SU-DHL-6 (cell line): Measurements from ENCODE around the gene SMTNL2.

Experiments
- H2AFZ ChIP-seq: fragments of 200-600 bp; sonication (generic); 2 replicates; pipeline ENCODE4 v1.6.1; 2014; ENCODE audit warnings: low read depth, mild to moderate bottlenecking, moderate library complexity, mixed read lengths, antibody characterized with exemption, low read length; ENCODE audit not compliant: severe bottlenecking
- H3F3A ChIP-seq: fragments of 200-600 bp; shearing (Covaris generic); 2 replicates; pipeline ENCODE4 v1.6.0; 2016; ENCODE audit warnings: antibody characterized with exemption, mild to moderate bottlenecking; ENCODE audit not compliant: insufficient read depth
- H3K27ac ChIP-seq: fragments of 200-600 bp; sonication (generic); 2 replicates; pipeline ENCODE4 v1.5.1; 2016; ENCODE audit warnings: low read depth, mild to moderate bottlenecking, low read length, moderate library complexity, mixed read lengths
- H3K27me3 ChIP-seq: fragments of 200-600 bp; sonication (generic), shearing (Covaris generic); 2 replicates; pipeline ENCODE4 v1.6.0; 2014; ENCODE audit warnings: mild to moderate bottlenecking, low read length
- H3K36me3 ChIP-seq: fragments of 200-600 bp; sonication (generic); 2 replicates; pipeline ENCODE4 v1.6.1; 2014; ENCODE audit warnings: mild to moderate bottlenecking, low read length, mixed read lengths
- H3K4me2 ChIP-seq: fragments of 300-600, 200-600 bp; shearing (Covaris generic), sonication (generic); 2 replicates; pipeline ENCODE4 v1.6.0; 2014; ENCODE audit warnings: low read length, low read depth, mild to moderate bottlenecking; ENCODE audit not compliant: poor library complexity, severe bottlenecking
- H3K4me3 ChIP-seq: fragments of 200-600 bp; sonication (generic); 2 replicates; pipeline ENCODE4 v1.5.1; 2014; ENCODE audit warnings: antibody characterized with exemption, low read length, mild to moderate bottlenecking, mixed read lengths; ENCODE audit not compliant: insufficient read depth, poor library complexity, severe bottlenecking
- H3K79me2 ChIP-seq: fragments of 200-600 bp; sonication (generic); 2 replicates; pipeline ENCODE4 v1.6.1; 2014; ENCODE audit warnings: mild to moderate bottlenecking, low read length, moderate library complexity; ENCODE audit not compliant: insufficient read depth
- H3K9ac ChIP-seq: fragments of 200-600 bp; sonication (generic); 2 replicates; pipeline ENCODE4 v1.7.0; 2014; ENCODE audit warnings: mild to moderate bottlenecking, low read length
- H3K9me2 ChIP-seq: fragments of 200-600 bp; sonication (generic); replicated peaks from 2 replicates; pipeline ENCODE4 v1.6.1; 2014; ENCODE audit warnings: low read length; ENCODE audit not compliant: insufficient read depth
- H3K9me3 ChIP-seq: fragments of 200-600 bp; sonication (generic); 2 replicates; pipeline ENCODE4 v1.6.1; 2014; ENCODE audit warnings: low read length, mixed read lengths; ENCODE audit not compliant: insufficient read depth
- H4K20me1 ChIP-seq: fragments of 200-600 bp; sonication (generic); 2 replicates; pipeline ENCODE4 v1.6.1; 2014; ENCODE audit warnings: low read depth, mild to moderate bottlenecking, antibody characterized with exemption, low read length, moderate library complexity, mixed read lengths
- CTCF ChIP-seq: fragments of 200-600 bp; sonication (generic); IDR thresholded peaks from one replicate; pipeline ENCODE4 v1.5.1; 2017; ENCODE audit warnings: antibody characterized with exemption, mild to moderate bottlenecking, low read length, moderate library complexity; ENCODE audit not compliant: insufficient read depth, poor library complexity, severe bottlenecking
- EZH2phosphoT487 ChIP-seq: fragments of 200-600 bp; sonication (generic), shearing (Covaris generic); conservative IDR thresholded peaks from 2 replicates; pipeline ENCODE4 v1.6.1; 2018; ENCODE audit warnings: mild to moderate bottlenecking, antibody characterized with exemption, low read length, moderate library complexity, mixed read lengths

Gene SMTNL2

GRCh38 chr17:4607773-4608187 is 23.5 kb downstream of the SMTNL2 start:
- no peak for TF ChIP-seq CTCF
- TF ChIP-seq EZH2phosphoT487 = no peak

GRCh38 chr17:4609761-4610160 is 25.4 kb downstream of the SMTNL2 start:
- H3F3A ChIP-seq = no peaks in the 10 kb centered on the region
- no peak overlapping the region for H3K9ac ChIP-seq
- no peak overlapping the region for H3K4me2 ChIP-seq
- no peaks in the 10 kb centered on the region for H3K27me3 ChIP-seq
- H2AFZ ChIP-seq = no peak overlapping the region
- TF ChIP-seq EZH2phosphoT487 = no peak
- TF ChIP-seq CTCF = no peak
- no peaks in the 10 kb centered on the region for H3K9me3 ChIP-seq
- no peak overlapping the region for H3K4me3 ChIP-seq
- no peaks in the 10 kb centered on the region for H3K79me2 ChIP-seq
- H3K27ac ChIP-seq = no peak overlapping the region
- no peaks in the 10 kb centered on the region for H3K9me2 ChIP-seq
- no peaks in the 10 kb centered on the region for H3K36me3 ChIP-seq
- H4K20me1 ChIP-seq = no peaks in the 10 kb centered on the region

More at GRCh38 chr17:4607773-4608187, 23.5 kb downstream of the SMTNL2 start:
- Histone ChIP-seq H3K36me3 (no peaks in the 10 kb centered on the region), H3K27ac (no peak overlapping the region), H3K27me3 (no peaks in the 10 kb centered on the region), H3F3A (no peaks in the 10 kb centered on the region), H3K9me3 (no peaks in the 10 kb centered on the region), H3K9me2 (no peaks in the 10 kb centered on the region), H3K9ac (no peak overlapping the region), H3K4me2 (no peak overlapping the region), H4K20me1 (no peaks in the 10 kb centered on the region), H3K79me2 (no peaks in the 10 kb centered on the region), H2AFZ (no peak overlapping the region), H3K4me3 (no peak overlapping the region)

- TF ChIP-seq EZH2phosphoT487 (no peak), CTCF (no peak)
- Histone ChIP-seq H3K79me2 (no peaks in the 10 kb centered on the region), H3K9me3 (no peaks in the 10 kb centered on the region), H3K36me3 (no peaks in the 10 kb centered on the region), H3K9me2 (no peaks in the 10 kb centered on the region), H3K4me2 (no peak overlapping the region), H3K27me3 (no peaks in the 10 kb centered on the region), H3K4me3 (no peak overlapping the region), H3F3A (no peaks in the 10 kb centered on the region), H4K20me1 (no peaks in the 10 kb centered on the region), H3K9ac (no peak overlapping the region), H3K27ac (no peak overlapping the region), H2AFZ (no peak overlapping the region)
These were observed 25.8 kb downstream of the SMTNL2 start for GRCh38 chr17:4610162-4610561.
